ENCODE results near the gene RELN. TPM values are rescaled to one million over a fixed set of nuclear protein-coding genes. Genes with fewer than 3 reads are reported as not detected.
"Not testable (repeated sequence)": the region's sequence is repeated elsewhere in the genome, so short reads cannot be mapped to it uniquely, and the experiment has no call there.

Gene RELN
- polyA plus RNA-seq, 2 donors, result 0.10 to 0.65 TPM

DNA sequence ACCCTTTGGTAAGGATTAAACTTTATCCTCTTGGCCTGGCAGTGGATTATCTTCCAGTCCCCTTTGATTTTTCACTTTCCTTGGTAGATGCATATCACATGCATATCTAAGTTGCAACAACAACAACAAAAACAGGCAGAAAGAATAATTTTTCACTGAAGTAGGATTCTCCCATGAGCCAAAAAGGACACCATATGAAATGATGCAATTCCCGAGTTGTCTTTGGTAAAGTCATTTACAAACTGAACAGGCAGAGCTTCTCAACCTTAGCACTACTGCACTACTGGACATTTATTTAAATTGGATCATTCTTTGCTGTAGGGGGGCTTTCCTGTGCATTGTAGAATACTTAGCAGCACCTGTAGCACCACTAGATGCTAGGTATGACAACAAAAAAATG is 195.0 kb downstream of the RELN start:
- no peak overlapping the region for H3K27ac ChIP-seq (ENCODE audit: low read depth in 2 of 2, low read length in 1 of 2)
- no peaks in the 10 kb centered on the region for H3K9me3 ChIP-seq (ENCODE audit: control insufficient read depth in 2 of 2, insufficient read depth in 1 of 2, low read depth in 1 of 2, low read length in 1 of 2)
- WGBS, 2 donors, result 72 to 89% methylated on average over 1 of the region's 1 CpG
- no peaks in the 10 kb centered on the region for H3K4me1 ChIP-seq (ENCODE audit: control insufficient read depth in 2 of 2, insufficient read depth in 2 of 2, low read length in 1 of 2)
- no peak overlapping the region for H3K4me3 ChIP-seq (ENCODE audit: low read depth in 1 of 2, low read length in 2 of 2)
- H3K27me3 ChIP-seq (ENCODE audit: control insufficient read depth in 1 of 2, insufficient read depth in 2 of 2, low read length in 2 of 2), result no peaks in the 10 kb centered on the region
- H3K36me3 ChIP-seq (ENCODE audit: control insufficient read depth in 2 of 2, insufficient read depth in 2 of 2, low read length in 1 of 2), result no peaks in the 10 kb centered on the region

DNA sequence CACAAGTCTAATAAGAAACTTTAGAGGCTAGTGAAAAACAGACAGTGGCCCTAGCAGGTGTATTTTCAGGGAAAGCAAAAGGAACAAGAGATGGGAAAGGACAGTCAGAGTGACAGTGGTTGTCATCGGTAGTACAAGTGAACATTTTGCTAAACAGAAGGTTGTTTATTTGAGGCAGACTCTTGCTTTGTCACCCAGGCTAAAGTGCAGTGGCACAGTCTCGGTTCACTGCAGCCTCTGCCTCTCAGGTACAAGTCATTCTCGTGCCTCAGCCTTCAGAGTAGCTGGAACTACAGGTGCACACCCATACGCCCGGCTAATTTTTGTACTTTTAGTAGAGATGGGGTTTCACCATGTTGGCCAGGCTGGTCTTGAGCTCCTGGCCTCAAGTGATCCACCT is 195.8 kb downstream of the RELN start:
- H3K27me3 ChIP-seq (ENCODE audit: control insufficient read depth in 1 of 2, insufficient read depth in 2 of 2, low read length in 2 of 2), result no peaks in the 10 kb centered on the region
- no peak overlapping the region for H3K4me3 ChIP-seq (ENCODE audit: low read depth in 1 of 2, low read length in 2 of 2)
- H3K36me3 ChIP-seq (ENCODE audit: control insufficient read depth in 2 of 2, insufficient read depth in 2 of 2, low read length in 1 of 2), result no peaks in the 10 kb centered on the region
- H3K9me3 ChIP-seq (ENCODE audit: control insufficient read depth in 2 of 2, insufficient read depth in 1 of 2, low read depth in 1 of 2, low read length in 1 of 2), result no peaks in the 10 kb centered on the region
- no peak overlapping the region for H3K27ac ChIP-seq (ENCODE audit: low read depth in 2 of 2, low read length in 1 of 2)
- whole genome bisulfite sequencing, 2 donors, result 81 to 83% methylated on average over 5 of the region's 5 CpGs
- H3K4me1 ChIP-seq (ENCODE audit: control insufficient read depth in 2 of 2, insufficient read depth in 2 of 2, low read length in 1 of 2), result no peaks in the 10 kb centered on the region

DNA sequence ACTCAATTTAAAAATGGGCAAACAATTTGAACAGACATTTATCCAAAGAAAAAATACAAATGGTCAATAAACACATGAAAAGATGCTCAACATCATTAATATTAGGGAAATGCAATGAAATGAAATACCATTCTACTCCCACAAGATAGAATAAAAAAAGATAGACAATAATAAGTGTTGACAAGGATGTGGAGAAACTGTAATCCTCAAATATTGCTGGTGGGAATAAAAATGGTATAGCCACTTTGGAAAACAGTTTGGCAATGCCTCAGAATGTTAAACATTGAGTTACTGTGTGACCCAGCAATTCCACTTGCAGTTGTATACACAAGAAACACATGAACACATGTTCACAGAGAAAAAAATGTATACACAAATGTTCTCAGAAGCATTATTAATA is 197.6 kb downstream of the RELN start:
- Histone ChIP-seq H3K27ac (ENCODE audit: low read depth in 2 of 2, low read length in 1 of 2) (no peak overlapping the region), H3K4me3 (ENCODE audit: low read depth in 1 of 2, low read length in 2 of 2) (no peak overlapping the region), H3K27me3 (ENCODE audit: control insufficient read depth in 1 of 2, insufficient read depth in 2 of 2, low read length in 2 of 2) (no peaks in the 10 kb centered on the region), H3K4me1 (ENCODE audit: control insufficient read depth in 2 of 2, insufficient read depth in 2 of 2, low read length in 1 of 2) (no peaks in the 10 kb centered on the region), H3K36me3 (ENCODE audit: control insufficient read depth in 2 of 2, insufficient read depth in 2 of 2, low read length in 1 of 2) (no peaks in the 10 kb centered on the region), H3K9me3 (ENCODE audit: control insufficient read depth in 2 of 2, insufficient read depth in 1 of 2, low read depth in 1 of 2, low read length in 1 of 2) (no peaks in the 10 kb centered on the region)

DNA sequence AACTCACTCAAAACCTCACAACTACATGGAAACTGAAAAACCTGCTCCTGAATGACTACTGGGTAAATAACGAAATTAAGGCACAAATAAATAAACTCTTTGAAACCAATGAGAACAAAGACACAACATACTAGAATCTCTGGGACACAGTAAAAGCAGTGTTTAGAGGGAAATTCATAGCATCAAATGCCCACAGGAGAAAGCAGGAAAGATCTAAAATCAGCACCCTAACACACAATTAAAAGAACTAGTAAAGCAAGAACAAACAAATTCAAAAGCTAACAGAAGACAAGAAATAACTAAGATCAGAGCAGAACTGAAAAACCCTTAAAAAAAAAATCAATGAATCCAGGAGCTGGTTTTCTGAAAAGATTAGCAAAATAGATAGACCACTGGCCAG is 202.4 kb downstream of the RELN start:
- not testable (repeated sequence) for H3K9me3 ChIP-seq (ENCODE audit: control insufficient read depth in 2 of 2, insufficient read depth in 1 of 2, low read depth in 1 of 2, low read length in 1 of 2); H3K36me3 ChIP-seq (ENCODE audit: control insufficient read depth in 2 of 2, insufficient read depth in 2 of 2, low read length in 1 of 2); H3K27me3 ChIP-seq (ENCODE audit: control insufficient read depth in 1 of 2, insufficient read depth in 2 of 2, low read length in 2 of 2); H3K4me1 ChIP-seq (ENCODE audit: control insufficient read depth in 2 of 2, insufficient read depth in 2 of 2, low read length in 1 of 2); H3K27ac ChIP-seq (ENCODE audit: low read depth in 2 of 2, low read length in 1 of 2); H3K4me3 ChIP-seq (ENCODE audit: low read depth in 1 of 2, low read length in 2 of 2)
- WGBS, 2 donors, result 84 to 86% methylated on average over 1 of the region's 1 CpG

DNA sequence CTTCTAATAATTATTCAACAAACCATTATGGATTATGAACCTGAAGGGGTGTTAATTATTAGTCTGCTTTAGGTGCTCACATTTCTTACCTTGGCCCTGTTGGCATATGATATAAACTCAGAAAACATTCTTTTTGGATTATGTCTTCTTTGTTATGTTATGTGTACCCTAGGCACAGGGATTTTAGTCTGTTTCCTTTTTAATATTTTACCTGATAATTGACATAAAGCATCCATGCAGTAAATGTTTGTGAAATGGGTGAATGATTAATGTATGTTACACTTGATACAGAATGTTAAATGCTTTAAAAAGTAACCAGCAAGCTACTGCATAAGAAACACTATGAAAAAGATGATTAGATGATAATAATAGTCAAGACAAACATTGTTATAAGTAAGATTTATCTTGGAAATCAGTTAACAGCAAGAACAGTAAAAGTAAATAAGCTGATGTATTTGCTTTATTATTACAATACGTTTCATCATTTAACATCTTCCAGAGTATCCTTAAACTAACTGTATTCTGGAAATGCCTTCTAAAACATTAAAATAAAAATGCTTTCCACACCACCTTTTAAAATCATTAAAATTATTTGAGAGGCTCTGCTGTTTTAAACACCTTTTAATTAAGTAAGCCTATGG is 204.7 kb downstream of the RELN start:
- no peaks in the 10 kb centered on the region for H3K4me1 ChIP-seq (ENCODE audit: control insufficient read depth in 2 of 2, insufficient read depth in 2 of 2, low read length in 1 of 2)
- H3K4me3 ChIP-seq (ENCODE audit: low read depth in 1 of 2, low read length in 2 of 2), result no peak overlapping the region
- H3K27ac ChIP-seq (ENCODE audit: low read depth in 2 of 2, low read length in 1 of 2), result no peak overlapping the region
- no peaks in the 10 kb centered on the region for H3K27me3 ChIP-seq (ENCODE audit: control insufficient read depth in 1 of 2, insufficient read depth in 2 of 2, low read length in 2 of 2)
- no peaks in the 10 kb centered on the region for H3K36me3 ChIP-seq (ENCODE audit: control insufficient read depth in 2 of 2, insufficient read depth in 2 of 2, low read length in 1 of 2)
- 36 to 51% methylated on average over 1 of the region's 1 CpG for WGBS, 2 donors
- H3K9me3 ChIP-seq (ENCODE audit: control insufficient read depth in 2 of 2, insufficient read depth in 1 of 2, low read depth in 1 of 2, low read length in 1 of 2), result no peaks in the 10 kb centered on the region

DNA sequence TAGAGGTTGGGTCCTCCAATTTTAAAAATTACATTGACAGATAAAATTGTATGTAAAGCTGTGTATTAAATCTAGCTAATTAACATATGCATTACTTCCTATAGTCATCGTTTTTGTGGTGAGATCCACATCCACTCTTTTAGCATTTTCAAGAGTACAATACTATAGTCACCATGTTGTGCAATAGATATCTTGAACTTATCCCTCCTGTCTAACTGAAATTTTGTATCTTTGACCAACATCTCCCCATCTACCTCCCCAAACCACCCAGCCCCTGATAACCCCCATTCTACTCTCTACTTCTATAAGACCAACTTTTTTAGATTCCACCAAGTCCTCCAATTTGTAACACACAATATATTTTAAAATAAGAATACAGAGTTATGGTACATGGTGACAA is 208.0 kb downstream of the RELN start:
- no peak overlapping the region for H3K4me3 ChIP-seq (ENCODE audit: low read depth in 1 of 2, low read length in 2 of 2)
- no peaks in the 10 kb centered on the region for H3K9me3 ChIP-seq (ENCODE audit: control insufficient read depth in 2 of 2, insufficient read depth in 1 of 2, low read depth in 1 of 2, low read length in 1 of 2)
- no peak overlapping the region for H3K27ac ChIP-seq (ENCODE audit: low read depth in 2 of 2, low read length in 1 of 2)
- no peaks in the 10 kb centered on the region for H3K36me3 ChIP-seq (ENCODE audit: control insufficient read depth in 2 of 2, insufficient read depth in 2 of 2, low read length in 1 of 2)
- H3K27me3 ChIP-seq (ENCODE audit: control insufficient read depth in 1 of 2, insufficient read depth in 2 of 2, low read length in 2 of 2), result no peaks in the 10 kb centered on the region
- H3K4me1 ChIP-seq (ENCODE audit: control insufficient read depth in 2 of 2, insufficient read depth in 2 of 2, low read length in 1 of 2), result no peaks in the 10 kb centered on the region
- 66 to 81% methylated on average over 1 of the region's 1 CpG for WGBS, 2 donors

DNA sequence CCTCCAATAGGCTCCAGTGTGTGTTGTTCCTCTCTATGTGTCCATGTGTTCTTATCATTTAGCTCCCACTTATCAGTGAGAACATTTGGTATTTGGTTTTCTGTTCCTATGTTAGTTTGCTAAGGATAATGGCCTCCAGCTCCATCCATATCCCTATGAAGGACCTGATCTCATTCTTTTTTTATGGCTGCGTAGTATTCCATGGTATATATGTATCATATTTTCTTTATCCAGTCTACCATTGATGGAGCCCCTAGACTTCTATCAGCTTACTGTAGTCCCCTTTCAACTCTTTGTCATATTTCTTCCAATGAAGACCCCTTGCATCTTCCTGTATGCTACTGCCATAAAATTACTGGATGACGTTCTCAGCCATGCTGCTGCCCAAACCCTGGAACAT is 208.9 kb downstream of the RELN start:
- H3K27ac ChIP-seq (ENCODE audit: low read depth in 2 of 2, low read length in 1 of 2); H3K4me3 ChIP-seq (ENCODE audit: low read depth in 1 of 2, low read length in 2 of 2); H3K27me3 ChIP-seq (ENCODE audit: control insufficient read depth in 1 of 2, insufficient read depth in 2 of 2, low read length in 2 of 2); H3K9me3 ChIP-seq (ENCODE audit: control insufficient read depth in 2 of 2, insufficient read depth in 1 of 2, low read depth in 1 of 2, low read length in 1 of 2); H3K4me1 ChIP-seq (ENCODE audit: control insufficient read depth in 2 of 2, insufficient read depth in 2 of 2, low read length in 1 of 2); H3K36me3 ChIP-seq (ENCODE audit: control insufficient read depth in 2 of 2, insufficient read depth in 2 of 2, low read length in 1 of 2): not testable (repeated sequence)
- WGBS, 2 donors, result 90 to 94% methylated on average over 2 of the region's 2 CpGs

DNA sequence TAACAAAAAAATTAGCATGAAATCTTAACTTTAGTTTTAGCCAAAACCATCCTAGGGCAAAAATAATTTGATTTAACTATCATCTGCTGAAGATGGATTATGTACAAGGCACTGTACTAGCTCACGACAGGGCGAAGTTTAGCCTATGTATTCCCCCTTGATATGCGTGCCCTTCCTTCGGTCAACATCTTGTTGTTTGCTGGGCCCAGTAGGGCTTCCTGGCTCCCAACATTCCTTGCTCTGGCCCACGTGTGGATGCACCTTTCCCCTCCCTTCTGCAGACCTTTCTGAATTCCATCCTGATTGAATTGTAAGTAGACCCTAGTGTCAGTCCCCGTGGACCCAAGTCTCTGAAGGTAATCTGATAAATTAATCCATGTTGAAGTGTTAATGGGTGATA is 212.0 kb downstream of the RELN start:
- no peaks in the 10 kb centered on the region for H3K36me3 ChIP-seq (ENCODE audit: control insufficient read depth in 2 of 2, insufficient read depth in 2 of 2, low read length in 1 of 2)
- H3K4me3 ChIP-seq (ENCODE audit: low read depth in 1 of 2, low read length in 2 of 2), result no peak overlapping the region
- no peaks in the 10 kb centered on the region for H3K4me1 ChIP-seq (ENCODE audit: control insufficient read depth in 2 of 2, insufficient read depth in 2 of 2, low read length in 1 of 2)
- no peaks in the 10 kb centered on the region for H3K27me3 ChIP-seq (ENCODE audit: control insufficient read depth in 1 of 2, insufficient read depth in 2 of 2, low read length in 2 of 2)
- 68 to 69% methylated on average over 6 of the region's 6 CpGs for WGBS, 2 donors
- no peaks in the 10 kb centered on the region for H3K9me3 ChIP-seq (ENCODE audit: control insufficient read depth in 2 of 2, insufficient read depth in 1 of 2, low read depth in 1 of 2, low read length in 1 of 2)
- H3K27ac ChIP-seq (ENCODE audit: low read depth in 2 of 2, low read length in 1 of 2), result no peak overlapping the region

DNA sequence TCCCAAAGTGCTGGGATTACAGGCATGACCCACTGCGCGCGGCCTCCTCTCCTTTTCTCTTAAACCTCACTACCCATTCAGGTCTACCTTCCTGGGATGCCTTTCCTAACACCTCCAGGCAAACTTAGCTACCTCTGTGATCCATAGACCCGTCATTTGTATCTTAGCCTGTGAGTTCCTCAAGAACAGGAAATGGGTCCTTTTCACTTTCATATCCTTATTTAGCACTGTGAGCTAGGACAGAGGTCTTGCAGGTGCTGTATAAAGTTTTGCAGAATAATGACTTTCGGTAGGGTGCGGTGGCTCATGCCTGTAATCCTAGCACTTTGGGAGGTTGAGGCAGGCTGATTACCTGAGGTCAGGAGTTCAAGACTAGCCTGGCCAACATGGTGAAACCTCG is 215.7 kb downstream of the RELN start:
- no peaks in the 10 kb centered on the region for H3K27me3 ChIP-seq (ENCODE audit: control insufficient read depth in 1 of 2, insufficient read depth in 2 of 2, low read length in 2 of 2)
- 90 to 92% methylated on average over 7 of the region's 7 CpGs for WGBS, 2 donors
- no peak overlapping the region for H3K4me3 ChIP-seq (ENCODE audit: low read depth in 1 of 2, low read length in 2 of 2)
- no peaks in the 10 kb centered on the region for H3K9me3 ChIP-seq (ENCODE audit: control insufficient read depth in 2 of 2, insufficient read depth in 1 of 2, low read depth in 1 of 2, low read length in 1 of 2)
- no peak overlapping the region for H3K27ac ChIP-seq (ENCODE audit: low read depth in 2 of 2, low read length in 1 of 2)
- H3K36me3 ChIP-seq (ENCODE audit: control insufficient read depth in 2 of 2, insufficient read depth in 2 of 2, low read length in 1 of 2), result no peaks in the 10 kb centered on the region
- H3K4me1 ChIP-seq (ENCODE audit: control insufficient read depth in 2 of 2, insufficient read depth in 2 of 2, low read length in 1 of 2), result no peaks in the 10 kb centered on the region

DNA sequence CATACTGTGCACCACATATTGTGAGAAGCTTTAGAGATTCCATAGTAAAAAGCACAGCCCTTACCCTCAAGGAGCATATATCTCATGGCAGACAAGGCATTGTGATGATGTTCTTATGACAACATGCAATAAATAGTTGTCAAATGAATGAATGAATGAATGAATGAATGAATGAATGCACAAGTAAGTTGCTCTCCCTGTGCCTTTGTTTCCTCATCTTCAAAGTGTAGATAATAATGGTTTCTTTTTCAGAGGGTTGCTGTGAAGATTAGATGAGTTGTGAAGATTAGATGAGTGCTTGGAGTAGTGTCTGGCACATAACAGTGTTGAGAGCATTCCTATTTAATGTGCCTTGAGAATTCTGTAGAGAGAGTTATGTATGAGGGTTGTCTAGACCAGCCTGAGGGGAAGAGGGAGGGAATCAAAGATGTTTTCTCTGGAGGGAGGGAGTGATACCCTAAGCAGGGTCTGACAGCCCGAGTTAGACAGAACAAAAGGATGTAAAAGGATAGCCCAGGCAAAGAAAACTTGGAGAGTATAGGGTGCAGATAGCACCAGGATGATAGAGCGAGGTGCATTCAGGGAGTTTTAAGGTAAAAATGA is 217.2 kb downstream of the RELN start:
- 57 to 62% methylated on average over 2 of the region's 2 CpGs for WGBS, 2 donors

More for the DNA sequence above, 217.2 kb downstream of the RELN start:
- Histone ChIP-seq H3K36me3 (ENCODE audit: control insufficient read depth in 2 of 2, insufficient read depth in 2 of 2, low read length in 1 of 2) (no peaks in the 10 kb centered on the region), H3K27me3 (ENCODE audit: control insufficient read depth in 1 of 2, insufficient read depth in 2 of 2, low read length in 2 of 2) (no peaks in the 10 kb centered on the region), H3K4me3 (ENCODE audit: low read depth in 1 of 2, low read length in 2 of 2) (no peak overlapping the region), H3K27ac (ENCODE audit: low read depth in 2 of 2, low read length in 1 of 2) (no peak overlapping the region), H3K9me3 (ENCODE audit: control insufficient read depth in 2 of 2, insufficient read depth in 1 of 2, low read depth in 1 of 2, low read length in 1 of 2) (no peaks in the 10 kb centered on the region), H3K4me1 (ENCODE audit: control insufficient read depth in 2 of 2, insufficient read depth in 2 of 2, low read length in 1 of 2) (no peaks in the 10 kb centered on the region)
